Right atrium auricular region (tissue), 2 donors: ENCODE results near the gene HOXB3. TPM values are rescaled to one million over a fixed set of nuclear protein-coding genes. Genes with fewer than 3 reads are reported as not detected.

Source experiments
- DNase-seq: peaks from one replicate; pipeline ENCODE4 v3.0.0-alpha.2; 2019; ENCODE audit warnings: low spot score
- H3K27ac ChIP-seq, 2 donors: fragments of 200-600 bp; sonication (generic); 1 replicate in 1 of 2; 2 replicates in 1 of 2; pipeline ENCODE4 v1.5.1; 2016 to 2019
- H3K27me3 ChIP-seq, 2 donors: fragments of 200-600 bp; sonication (generic); one replicate each; pipeline versions ENCODE4 v1.5.1 to v1.6.0; 2017 to 2019
- H3K36me3 ChIP-seq: fragments of 200-600 bp; sonication (generic); one replicate; pipeline ENCODE4 v1.5.1; 2016
- H3K4me1 ChIP-seq, 2 donors: fragments of 200-600 bp; sonication (generic); one replicate each; pipeline versions ENCODE4 v1.5.1 to v1.6.0; 2017 to 2019
- H3K4me3 ChIP-seq, 2 donors: fragments of 200-600 bp; sonication (generic); 1 replicate in 1 of 2; 2 replicates in 1 of 2; pipeline ENCODE4 v1.5.1; 2017 to 2019; ENCODE audit warnings: mild to moderate bottlenecking in 1 of 2, moderate library complexity in 1 of 2
- H3K9me3 ChIP-seq, 2 donors: fragments of 200-600 bp; sonication (generic); one replicate each; pipeline ENCODE4 v1.5.1; 2019
- CTCF ChIP-seq, 2 donors: fragments of 200-600 bp; sonication (generic); IDR thresholded peaks; one replicate each; pipeline ENCODE4 v1.5.1; 2019; ENCODE audit warnings: antibody characterized with exemption in 2 of 2
- microRNA counts, 2 donors: library from miRNA; unstranded; fragments of <30 nt; microRNA quantifications; one replicate each; lab custom pipeline; 2016 to 2017
- microRNA-seq, 2 donors: library from miRNA; unstranded; fragments of <30 nt; microRNA quantifications; one replicate each; pipeline ENCODE4, GENCODE V29; 2016 to 2017; ENCODE audit warnings: borderline number of aligned reads in 2 of 2, borderline replicate concordance in 1 of 2
- total RNA-seq, 2 donors: library from RNA; depleted of rRNA; stranded (reverse); fragments of >200 nt; gene quantifications; one replicate each; pipeline ENCODE4 v1.1.0, GENCODE V29; 2016

The HOXB3 gene
- total RNA-seq, 2 donors from 2014 or later, result 0.82 to 1.2 TPM

- no peaks in the 10 kb centered on the region for H3K27me3 ChIP-seq
- no peak for DNase-seq
Observed at GRCh38 chr17:48499248-48499647, 90.8 kb downstream of the HOXB3 start.

More at GRCh38 chr17:48499248-48499647, 90.8 kb downstream of the HOXB3 start:
- Histone ChIP-seq H3K27ac (no peak overlapping the region), H3K4me3 (no peak overlapping the region), H3K9me3 (no peaks in the 10 kb centered on the region), H3K36me3 (no peaks in the 10 kb centered on the region), H3K4me1 (no peaks in the 10 kb centered on the region)
- no peak for TF ChIP-seq CTCF (IDR thresholded peaks at IDR 0.05)

MicroRNA genes within 50 kb of the gene (microRNA counts, 767-probe panel; counts per million panel counts)
- microRNA hsa-miR-10a-5p (lab: Ali Mortazavi, UCI), result 3,479 to 6,102 counts per million in 2 donors

Small RNA genes lying within 50 kb of the gene (microRNA-seq; reads per million reads assigned to microRNA genes)
- gene MIR196A1, result 0 reads per million in 2 donors

Other genes with a start within 250 kb of the HOXB3 start
- gene SKAP1, start 160.0 kb downstream of the HOXB3 start, total RNA-seq, result not detected
- not detected for gene HOXB1, start 59.2 kb downstream of the HOXB3 start, total RNA-seq
- gene HOXB2, start 45.1 kb downstream of the HOXB3 start, total RNA-seq, result 1 to 10 TPM; 4.8 to 5.5 TPM
- 1 to 10 TPM in 1 of 2 donors, under 1 TPM in 1; 0.52 to 1.0 TPM for gene HOXB4, start 11.9 kb downstream of the HOXB3 start, total RNA-seq
- gene HOXB5, start 3.5 kb upstream of the HOXB3 start, total RNA-seq, result not detected
- 1 to 10 TPM in 1 of 2 donors, under 1 TPM in 1; 0.82 to 2.6 TPM for gene HOXB6, start 14.7 kb upstream of the HOXB3 start, total RNA-seq
- under 1 TPM; 0.24 to 0.78 TPM for gene HOXB7, start 20.8 kb upstream of the HOXB3 start, total RNA-seq
- not detected for gene HOXB8, start 25.1 kb upstream of the HOXB3 start, total RNA-seq
- not detected for gene HOXB9, start 36.1 kb upstream of the HOXB3 start, total RNA-seq
- not detected for gene PRAC1, start 132.3 kb upstream of the HOXB3 start, total RNA-seq
- not detected for gene PRAC2, start 132.9 kb upstream of the HOXB3 start, total RNA-seq
- not detected for gene HOXB13, start 138.5 kb upstream of the HOXB3 start, total RNA-seq
- gene TTLL6, start 227.0 kb upstream of the HOXB3 start, total RNA-seq, result not detected
- 100 to 1,000 TPM; 112 to 152 TPM for gene CALCOCO2, start 240.8 kb upstream of the HOXB3 start, total RNA-seq